GM12892 (cell line): ENCODE measurements around the gene KRTAP10-9.

Source experiments
- POLR2A ChIP-seq: IDR thresholded peaks from 2 replicates; pipeline ENCODE4 v1.6.1; 2011; ENCODE audit warnings: low read depth, low read length, control low read depth
- POLR2AphosphoS5 ChIP-seq: IDR thresholded peaks from 2 replicates; pipeline ENCODE4 v1.6.1; 2011; ENCODE audit warnings: low read depth, low read length, control low read depth
- TAF1 ChIP-seq: IDR thresholded peaks from 2 replicates; pipeline ENCODE4 v1.6.1; 2011; ENCODE audit warnings: low read depth, mild to moderate bottlenecking, control low read depth, low read length, borderline replicate concordance

GRCh38 chr21:44592446-44593311, 34.2 kb upstream of the KRTAP10-9 start, which contains the start of gene KRTAP10-6:
- no peak for TF ChIP-seq POLR2A
- TF ChIP-seq POLR2AphosphoS5 = no peak
- TF ChIP-seq TAF1 = no peak
